GM20000 (cell line): ENCODE data around the gene KAZALD1.

ENCODE experiments used
- DNase-seq: peaks from one replicate; pipeline ENCODE4 v3.0.0; 2012; ENCODE audit warnings: low spot score
- CTCF ChIP-seq: IDR thresholded peaks from 2 replicates; pipeline ENCODE4 v1.5.1; 2012; ENCODE audit warnings: mild to moderate bottlenecking, control low read depth; ENCODE audit errors: extremely low read depth, missing control alignments

Gene KAZALD1

GRCh38 chr10:101095004-101095403 is 33.2 kb downstream of the KAZALD1 start:
- TF ChIP-seq CTCF = no peak
- DNase-seq = no peak

- TF ChIP-seq CTCF = peak; percentile 81
- DNase-seq = peak; percentile 81
Measured at GRCh38 chr10:101095550-101096213, 33.9 kb downstream of the KAZALD1 start.

GRCh38 chr10:101096378-101096777 is 34.6 kb downstream of the KAZALD1 start:
- DNase-seq = no peak
- TF ChIP-seq CTCF = no peak

- DNase-seq = no peak
- no peak for TF ChIP-seq CTCF
Measured at GRCh38 chr10:101097881-101098280, 36.1 kb downstream of the KAZALD1 start.

GRCh38 chr10:101099901-101100300 is 38.1 kb downstream of the KAZALD1 start:
- no peak for DNase-seq

GRCh38 chr10:101101372-101101881 is 39.6 kb downstream of the KAZALD1 start:
- DNase-seq = no peak
- no peak for TF ChIP-seq CTCF

More at GRCh38 chr10:101099901-101100300, 38.1 kb downstream of the KAZALD1 start:
- no peak for TF ChIP-seq CTCF

GRCh38 chr10:101103430-101103829 is 41.6 kb downstream of the KAZALD1 start:
- no peak for DNase-seq
- TF ChIP-seq CTCF = no peak
